GM19025 (cell line): ENCODE measurements around the gene KCTD16.

Experiments used
- ATAC-seq: cut with Tn5 transposase; IDR thresholded peaks from one replicate; pipeline ENCODE4 v1.9.1; 2021; ENCODE audit warnings: mild to moderate bottlenecking, low read depth, moderate library complexity; ENCODE audit not compliant: unreplicated experiment

The KCTD16 gene

GRCh38 chr5:144436007-144436406, 265.3 kb downstream of the KCTD16 start:
- ATAC-seq: no peak

- no peak for ATAC-seq
Observed at GRCh38 chr5:144438237-144438636, 267.6 kb downstream of the KCTD16 start.

- ATAC-seq: no peak
Observed at GRCh38 chr5:144448457-144448856, 277.8 kb downstream of the KCTD16 start.

GRCh38 chr5:144451187-144451973, 280.7 kb downstream of the KCTD16 start:
- no peak for ATAC-seq

GRCh38 chr5:144453753-144454152, 283.1 kb downstream of the KCTD16 start:
- ATAC-seq: no peak

- ATAC-seq: no peak
Observed at GRCh38 chr5:144457160-144457559, 286.5 kb downstream of the KCTD16 start.

- no peak for ATAC-seq
Observed at GRCh38 chr5:144458216-144458615, 287.5 kb downstream of the KCTD16 start.

GRCh38 chr5:144460600-144460999, 289.9 kb downstream of the KCTD16 start:
- no peak for ATAC-seq

GRCh38 chr5:144462577-144462976, 291.9 kb downstream of the KCTD16 start:
- ATAC-seq: no peak

GRCh38 chr5:144463481-144464223, 293.0 kb downstream of the KCTD16 start:
- ATAC-seq: no peak

GRCh38 chr5:144464306-144464705, 293.6 kb downstream of the KCTD16 start:
- ATAC-seq: no peak

- no peak for ATAC-seq
Observed at GRCh38 chr5:144465441-144465840, 294.8 kb downstream of the KCTD16 start.

GRCh38 chr5:144467792-144468191, 297.1 kb downstream of the KCTD16 start:
- ATAC-seq: no peak

GRCh38 chr5:144468571-144468970, 297.9 kb downstream of the KCTD16 start:
- ATAC-seq: no peak

GRCh38 chr5:144469106-144469505, 298.4 kb downstream of the KCTD16 start:
- no peak for ATAC-seq

- ATAC-seq: no peak
Observed at GRCh38 chr5:144472221-144472620, 301.5 kb downstream of the KCTD16 start.

- ATAC-seq: no peak
Observed at GRCh38 chr5:144473650-144474049, 303.0 kb downstream of the KCTD16 start.

- ATAC-seq: no peak
Observed at GRCh38 chr5:144478565-144478964, 307.9 kb downstream of the KCTD16 start.

- no peak for ATAC-seq
Observed at GRCh38 chr5:144481861-144482260, 311.2 kb downstream of the KCTD16 start.

GRCh38 chr5:144484124-144484897, 313.6 kb downstream of the KCTD16 start:
- ATAC-seq: no peak

GRCh38 chr5:144485540-144485939, 314.9 kb downstream of the KCTD16 start:
- no peak for ATAC-seq
